ENCODE results near the gene LYPD6.

LYPD6 gene

GRCh38 chr2:149423630-149424029 is 93.2 kb downstream of the LYPD6 start:
- Histone ChIP-seq H3K36me3 (ENCODE audit: control insufficient read depth in 2 of 2, insufficient read depth in 1 of 2, low read length in 2 of 2) (no peaks in the 10 kb centered on the region), H3K4me3 (ENCODE audit: low read depth, low read length) (no peak overlapping the region), H3K27ac (ENCODE audit: extremely low read depth, low read depth, low read length) (no peak overlapping the region), H3K9me3 (ENCODE audit: control insufficient read depth, insufficient read depth, low read depth, low read length) (no peaks in the 10 kb centered on the region), H3K4me1 (ENCODE audit: control insufficient read depth, insufficient read depth, low read length) (no peaks in the 10 kb centered on the region)
- ChIA-PET CTCF (interaction anchor here (0.5 to 1.7 kb wide), 3 partner anchors 87 to 138 kb away, joined by 3 to 11 read pairs (median 4); no protein-coding TSS in a partner anchor), POLR2A (interaction anchor here (1.3 kb wide), 1 partner anchor 43 kb away, joined by 3 read pairs; no protein-coding TSS in a partner anchor)
- TF ChIP-seq GLIS1 (tag by site-specific recombination; IDR thresholded peaks at IDR 0.05): no peak
- no peak for TF ChIP-seq ZNF223 (tag by site-specific recombination; IDR thresholded peaks at IDR 0.05)
- no peak for TF ChIP-seq ZNF202 (tag by site-specific recombination; IDR thresholded peaks at IDR 0.05; ENCODE audit: borderline replicate concordance)
- TF ChIP-seq ZNF24 (tag by site-specific recombination; IDR thresholded peaks at IDR 0.05): no peak
- no peak for TF ChIP-seq ZNF549 (tag by site-specific recombination; IDR thresholded peaks at IDR 0.05)
- TF ChIP-seq ZNF16 (tag by site-specific recombination; IDR thresholded peaks at IDR 0.05; ENCODE audit: low read depth): no peak
- no peak for TF ChIP-seq OSR2 (tag by site-specific recombination; IDR thresholded peaks at IDR 0.05)
- TF ChIP-seq ZNF23 (tag by site-specific recombination; IDR thresholded peaks at IDR 0.05; ENCODE audit: borderline replicate concordance): no peak

DNA sequence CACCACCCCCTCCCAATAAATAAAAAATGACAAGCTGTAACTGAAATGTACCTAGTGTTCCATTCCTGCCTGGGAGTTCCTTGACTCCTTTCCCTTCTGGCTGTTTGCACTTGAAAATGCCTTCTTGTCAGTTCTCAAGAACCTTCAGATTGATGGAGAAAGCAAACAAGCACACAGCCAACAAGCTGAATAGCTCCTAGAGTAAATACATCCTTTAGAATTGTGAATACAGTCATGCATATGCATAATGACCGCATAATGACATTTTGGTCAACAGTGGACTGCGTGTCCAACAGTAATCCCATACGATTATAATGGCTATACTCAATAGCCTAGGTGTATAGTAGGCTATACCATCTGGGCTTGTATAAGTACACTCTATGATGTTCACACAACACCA is 97.0 kb downstream of the LYPD6 start:
- TF ChIP-seq, protein P1, sequence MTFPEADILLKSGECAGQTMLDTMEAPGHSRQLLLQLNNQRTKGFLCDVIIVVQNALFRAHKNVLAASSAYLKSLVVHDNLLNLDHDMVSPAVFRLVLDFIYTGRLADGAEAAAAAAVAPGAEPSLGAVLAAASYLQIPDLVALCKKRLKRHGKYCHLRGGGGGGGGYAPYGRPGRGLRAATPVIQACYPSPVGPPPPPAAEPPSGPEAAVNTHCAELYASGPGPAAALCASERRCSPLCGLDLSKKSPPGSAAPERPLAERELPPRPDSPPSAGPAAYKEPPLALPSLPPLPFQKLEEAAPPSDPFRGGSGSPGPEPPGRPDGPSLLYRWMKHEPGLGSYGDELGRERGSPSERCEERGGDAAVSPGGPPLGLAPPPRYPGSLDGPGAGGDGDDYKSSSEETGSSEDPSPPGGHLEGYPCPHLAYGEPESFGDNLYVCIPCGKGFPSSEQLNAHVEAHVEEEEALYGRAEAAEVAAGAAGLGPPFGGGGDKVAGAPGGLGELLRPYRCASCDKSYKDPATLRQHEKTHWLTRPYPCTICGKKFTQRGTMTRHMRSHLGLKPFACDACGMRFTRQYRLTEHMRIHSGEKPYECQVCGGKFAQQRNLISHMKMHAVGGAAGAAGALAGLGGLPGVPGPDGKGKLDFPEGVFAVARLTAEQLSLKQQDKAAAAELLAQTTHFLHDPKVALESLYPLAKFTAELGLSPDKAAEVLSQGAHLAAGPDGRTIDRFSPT (tag by site-specific recombination; IDR thresholded peaks at IDR 0.05): no peak
- TF ChIP-seq, protein P2, sequence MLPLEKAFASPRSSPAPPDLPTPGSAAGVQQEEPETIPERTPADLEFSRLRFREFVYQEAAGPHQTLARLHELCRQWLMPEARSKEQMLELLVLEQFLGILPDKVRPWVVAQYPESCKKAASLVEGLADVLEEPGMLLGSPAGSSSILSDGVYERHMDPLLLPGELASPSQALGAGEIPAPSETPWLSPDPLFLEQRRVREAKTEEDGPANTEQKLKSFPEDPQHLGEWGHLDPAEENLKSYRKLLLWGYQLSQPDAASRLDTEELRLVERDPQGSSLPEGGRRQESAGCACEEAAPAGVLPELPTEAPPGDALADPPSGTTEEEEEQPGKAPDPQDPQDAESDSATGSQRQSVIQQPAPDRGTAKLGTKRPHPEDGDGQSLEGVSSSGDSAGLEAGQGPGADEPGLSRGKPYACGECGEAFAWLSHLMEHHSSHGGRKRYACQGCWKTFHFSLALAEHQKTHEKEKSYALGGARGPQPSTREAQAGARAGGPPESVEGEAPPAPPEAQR (tag by site-specific recombination; IDR thresholded peaks at IDR 0.05): no peak
- TF ChIP-seq ZSCAN30 (tag by site-specific recombination; IDR thresholded peaks at IDR 0.05): no peak
- no peak for TF ChIP-seq ZNF121 (tag by site-specific recombination; IDR thresholded peaks at IDR 0.05)
- TF ChIP-seq PBX3 (CRISPR knock-in tag; IDR thresholded peaks at IDR 0.05): no peak
- no peak for TF ChIP-seq ZEB2 (tag by site-specific recombination; IDR thresholded peaks at IDR 0.05)
- no peak for TF ChIP-seq ZNF777 (tag by site-specific recombination; IDR thresholded peaks at IDR 0.05; ENCODE audit: borderline replicate concordance)
- TF ChIP-seq, protein P3, sequence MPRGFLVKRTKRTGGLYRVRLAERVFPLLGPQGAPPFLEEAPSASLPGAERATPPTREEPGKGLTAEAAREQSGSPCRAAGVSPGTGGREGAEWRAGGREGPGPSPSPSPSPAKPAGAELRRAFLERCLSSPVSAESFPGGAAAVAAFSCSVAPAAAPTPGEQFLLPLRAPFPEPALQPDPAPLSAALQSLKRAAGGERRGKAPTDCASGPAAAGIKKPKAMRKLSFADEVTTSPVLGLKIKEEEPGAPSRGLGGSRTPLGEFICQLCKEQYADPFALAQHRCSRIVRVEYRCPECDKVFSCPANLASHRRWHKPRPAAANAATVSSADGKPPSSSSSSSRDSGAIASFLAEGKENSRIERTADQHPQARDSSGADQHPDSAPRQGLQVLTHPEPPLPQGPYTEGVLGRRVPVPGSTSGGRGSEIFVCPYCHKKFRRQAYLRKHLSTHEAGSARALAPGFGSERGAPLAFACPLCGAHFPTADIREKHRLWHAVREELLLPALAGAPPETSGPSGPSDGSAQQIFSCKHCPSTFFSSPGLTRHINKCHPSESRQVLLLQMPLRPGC (tag by site-specific recombination; IDR thresholded peaks at IDR 0.05): no peak
- TF ChIP-seq MEIS1 (CRISPR knock-in tag; IDR thresholded peaks at IDR 0.05; ENCODE audit: borderline replicate concordance): no peak
- TF ChIP-seq ZNF776 (tag by site-specific recombination; IDR thresholded peaks at IDR 0.05; ENCODE audit: borderline replicate concordance): no peak
- TF ChIP-seq, protein P4, sequence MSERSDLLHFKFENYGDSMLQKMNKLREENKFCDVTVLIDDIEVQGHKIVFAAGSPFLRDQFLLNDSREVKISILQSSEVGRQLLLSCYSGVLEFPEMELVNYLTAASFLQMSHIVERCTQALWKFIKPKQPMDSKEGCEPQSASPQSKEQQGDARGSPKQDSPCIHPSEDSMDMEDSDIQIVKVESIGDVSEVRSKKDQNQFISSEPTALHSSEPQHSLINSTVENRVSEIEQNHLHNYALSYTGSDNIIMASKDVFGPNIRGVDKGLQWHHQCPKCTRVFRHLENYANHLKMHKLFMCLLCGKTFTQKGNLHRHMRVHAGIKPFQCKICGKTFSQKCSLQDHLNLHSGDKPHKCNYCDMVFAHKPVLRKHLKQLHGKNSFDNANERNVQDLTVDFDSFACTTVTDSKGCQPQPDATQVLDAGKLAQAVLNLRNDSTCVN (tag by site-specific recombination; optimal IDR thresholded peaks at IDR 0.05): no peak
- no peak for TF ChIP-seq ZNF366 (tag by site-specific recombination; conservative IDR thresholded peaks at IDR 0.05)
- Histone ChIP-seq H3K36me3 (ENCODE audit: control insufficient read depth in 2 of 2, insufficient read depth in 1 of 2, low read length in 2 of 2) (no peaks in the 10 kb centered on the region), H3K4me3 (ENCODE audit: low read depth, low read length) (no peak overlapping the region), H3K27ac (ENCODE audit: extremely low read depth, low read depth, low read length) (no peak overlapping the region), H3K4me1 (ENCODE audit: control insufficient read depth, insufficient read depth, low read length) (no peaks in the 10 kb centered on the region), H3K9me3 (ENCODE audit: control insufficient read depth, insufficient read depth, low read depth, low read length) (no peaks in the 10 kb centered on the region)
- ChIA-PET CTCF (interaction anchor here (0.6 kb wide), 1 partner anchor 30 kb away, joined by 3 read pairs; no protein-coding TSS in a partner anchor), POLR2A (no interaction called here)
